Uterus (tissue), 4 donors: Measurements from ENCODE around the gene FGFR2. TPM values are rescaled to one million over a fixed set of nuclear protein-coding genes. Genes with fewer than 3 reads are reported as not detected.

Experiments used
- DNase-seq, 2 donors: peaks; one replicate each; pipeline ENCODE4 v3.0.0-alpha.2; 2019 to 2020
- H3K27ac ChIP-seq, 2 donors: fragments of 200-600 bp; sonication (generic); 1 replicate in 1 of 2; 2 replicates in 1 of 2; pipeline ENCODE4 v1.5.1; 2016 to 2018
- H3K27me3 ChIP-seq, 2 donors: fragments of 200-600 bp; sonication (generic); one replicate each; pipeline ENCODE4 v1.5.1; 2018 to 2019; ENCODE audit warnings: control low read depth in 1 of 2
- H3K36me3 ChIP-seq, 2 donors: fragments of 200-600 bp; sonication (generic); one replicate each; pipeline ENCODE4 v1.5.1; 2019; ENCODE audit warnings: control low read depth in 1 of 2
- H3K4me1 ChIP-seq, 2 donors: fragments of 200-600 bp; sonication (generic); one replicate each; pipeline ENCODE4 v1.5.1; 2018 to 2019; ENCODE audit warnings: control low read depth in 1 of 2
- H3K4me3 ChIP-seq, 2 donors: fragments of 200-600 bp; sonication (generic); 1 replicate in 1 of 2; 2 replicates in 1 of 2; pipeline ENCODE4 v1.5.1; 2018 to 2019; ENCODE audit warnings: mild to moderate bottlenecking in 1 of 2
- H3K9me3 ChIP-seq, 2 donors: fragments of 200-600 bp; sonication (generic); one replicate each; pipeline ENCODE4 v1.5.1; 2019; ENCODE audit warnings: control low read depth in 1 of 2
- CTCF ChIP-seq, 4 experiments: fragments of 200-600 bp in 2 of 4; fragments of 450-650 bp in 2 of 4; sonication (generic) in 2 of 4; IDR thresholded peaks; one replicate each; pipeline ENCODE4 v1.5.1; 2016 to 2019; ENCODE audit warnings: antibody characterized with exemption in 4 of 4, mild to moderate bottlenecking in 2 of 4, moderate library complexity in 1 of 4
- POLR2A ChIP-seq, 2 donors: fragments of 450-650 bp; IDR thresholded peaks; one replicate each; pipeline ENCODE4 v1.6.1; 2016; ENCODE audit warnings: antibody characterized with exemption in 2 of 2, mild to moderate bottlenecking in 1 of 2, moderate library complexity in 1 of 2
- intact Hi-C: fragments of 100-400 bp; cut with DNase I; formaldehyde crosslinking; loops from one replicate; pipeline ENCODE4 v1.15.1; 2023; ENCODE audit warnings: low total_unique reads
- total RNA-seq, 4 donors: library from RNA; depleted of rRNA in 3 of 4; stranded (reverse); fragments of >200 nt in 3 of 4; gene quantifications; one replicate each; pipeline versions ENCODE4 v1.1.0 to v1.2.4, GENCODE V29; 2014 to 2023
- donor health status: DM: yes; HTN: yes; CAD: no.

FGFR2 gene
- total RNA-seq, 4 donors from 2014 or later = 27.4 to 159 (median 111) TPM

- Histone ChIP-seq H3K4me1 (no peaks in the 10 kb centered on the region), H3K4me3 (no peak overlapping the region), H3K27me3 (no peaks in the 10 kb centered on the region), H3K36me3 (no peaks in the 10 kb centered on the region), H3K9me3 (no peaks in the 10 kb centered on the region), H3K27ac (peak overlapping the region; percentile 47 to 56)
- DNase-seq = peak in 1 of 2 donors; percentile 49
- TF ChIP-seq POLR2A (IDR thresholded peaks at IDR 0.05) (no peak), CTCF (IDR thresholded peaks at IDR 0.05) (no peak)
- intact Hi-C loops = no loop called here
Measured at GRCh38 chr10:121553511-121554264, 44.6 kb downstream of the FGFR2 start.

GRCh38 chr10:121552746-121553145, 45.5 kb downstream of the FGFR2 start:
- TF ChIP-seq POLR2A (IDR thresholded peaks at IDR 0.05) = no peak
- TF ChIP-seq CTCF (IDR thresholded peaks at IDR 0.05) = no peak
- Histone ChIP-seq H3K36me3 (no peaks in the 10 kb centered on the region), H3K9me3 (no peaks in the 10 kb centered on the region), H3K27me3 (no peaks in the 10 kb centered on the region), H3K27ac (peak overlapping the region in 1 of 2 donors; percentile 56), H3K4me1 (no peaks in the 10 kb centered on the region), H3K4me3 (no peak overlapping the region)
- DNase-seq = no peak
- intact Hi-C loops = no loop called here

- H3K27ac ChIP-seq = no peak overlapping the region
- TF ChIP-seq CTCF (IDR thresholded peaks at IDR 0.05) (no peak), POLR2A (IDR thresholded peaks at IDR 0.05) (no peak)
- no peak for DNase-seq
- intact Hi-C loops = no loop called here
- no peaks in the 10 kb centered on the region for H3K27me3 ChIP-seq
- no peaks in the 10 kb centered on the region for H3K4me1 ChIP-seq
- H3K4me3 ChIP-seq = no peak overlapping the region
- H3K9me3 ChIP-seq = no peaks in the 10 kb centered on the region
- H3K36me3 ChIP-seq = no peaks in the 10 kb centered on the region
Measured at GRCh38 chr10:121551210-121551885, 46.9 kb downstream of the FGFR2 start.

GRCh38 chr10:121544301-121544869, 53.9 kb downstream of the FGFR2 start:
- DNase-seq = no peak
- Histone ChIP-seq H3K9me3 (no peaks in the 10 kb centered on the region), H3K36me3 (no peaks in the 10 kb centered on the region), H3K27me3 (no peaks in the 10 kb centered on the region), H3K27ac (no peak overlapping the region), H3K4me3 (no peak overlapping the region), H3K4me1 (no peaks in the 10 kb centered on the region)
- TF ChIP-seq CTCF (IDR thresholded peaks at IDR 0.05) (no peak), POLR2A (IDR thresholded peaks at IDR 0.05) (no peak)
- intact Hi-C loops = no loop called here

- Histone ChIP-seq H3K27me3 (no peaks in the 10 kb centered on the region), H3K27ac (no peak overlapping the region), H3K36me3 (no peaks in the 10 kb centered on the region), H3K4me1 (no peaks in the 10 kb centered on the region), H3K9me3 (no peaks in the 10 kb centered on the region), H3K4me3 (no peak overlapping the region)
- TF ChIP-seq CTCF (IDR thresholded peaks at IDR 0.05) (no peak), POLR2A (IDR thresholded peaks at IDR 0.05) (no peak)
- no peak for DNase-seq
- intact Hi-C loops = no loop called here
Measured at GRCh38 chr10:121543545-121543944, 54.7 kb downstream of the FGFR2 start.
